ENCODE measurements around the gene NECTIN1.

Gene NECTIN1

GRCh38 chr11:119754656-119755355 lies 25.8 kb upstream of the NECTIN1 start:
- no peak for DNase-seq

GRCh38 chr11:119754199-119754598 lies 25.2 kb upstream of the NECTIN1 start:
- no peak for DNase-seq

GRCh38 chr11:119752946-119753345 lies 23.9 kb upstream of the NECTIN1 start:
- no peak for DNase-seq

GRCh38 chr11:119752345-119752871 lies 23.4 kb upstream of the NECTIN1 start:
- DNase-seq, result no peak

GRCh38 chr11:119750056-119750455 lies 21.1 kb upstream of the NECTIN1 start:
- DNase-seq, result no peak

- DNase-seq, result no peak
Observed at GRCh38 chr11:119749006-119749565, 20.1 kb upstream of the NECTIN1 start.

GRCh38 chr11:119747868-119748660 lies 19.1 kb upstream of the NECTIN1 start:
- no peak for DNase-seq

- DNase-seq, result no peak
Observed at GRCh38 chr11:119745776-119746535, 17.0 kb upstream of the NECTIN1 start.

GRCh38 chr11:119745112-119745511 lies 16.1 kb upstream of the NECTIN1 start:
- DNase-seq, result no peak

GRCh38 chr11:119744577-119744976 lies 15.6 kb upstream of the NECTIN1 start:
- no peak for DNase-seq

GRCh38 chr11:119743006-119743405 lies 14.0 kb upstream of the NECTIN1 start:
- DNase-seq, result no peak

GRCh38 chr11:119742263-119742861 lies 13.4 kb upstream of the NECTIN1 start:
- DNase-seq, result peak in 4 of 6 experiments; percentile 9 to 34 (median 24)

- DNase-seq, result peak in 5 of 6 experiments; percentile 11 to 59 (median 49)
Observed at GRCh38 chr11:119741369-119742262, 12.6 kb upstream of the NECTIN1 start.

GRCh38 chr11:119739975-119740374 lies 11.0 kb upstream of the NECTIN1 start:
- DNase-seq, result no peak

GRCh38 chr11:119739021-119739703 lies 10.2 kb upstream of the NECTIN1 start:
- no peak for DNase-seq

- no peak for DNase-seq
Observed at GRCh38 chr11:119738059-119738439, 9.0 kb upstream of the NECTIN1 start.

GRCh38 chr11:119737366-119738058 lies 8.5 kb upstream of the NECTIN1 start:
- DNase-seq, result no peak

GRCh38 chr11:119734788-119735187 lies 5.8 kb upstream of the NECTIN1 start:
- DNase-seq, result no peak

- DNase-seq, result no peak
Observed at GRCh38 chr11:119730789-119731386, 1.9 kb upstream of the NECTIN1 start.
